Measurements from ENCODE around the gene KPNA6.
A peak's percentile ranks its signal among the peaks of the same experiment; 100 is the strongest.

- TF ChIP-seq RFX5 (IDR thresholded peaks at IDR 0.05; ENCODE audit: low read depth, low read length) (no peak), POLR2A (IDR thresholded peaks at IDR 0.05; ENCODE audit: low read depth, low read length) (no peak), BHLHE40 (IDR thresholded peaks at IDR 0.05; ENCODE audit: low read depth, low read length) (no peak), CTCF (conservative IDR thresholded peaks at IDR 0.05; ENCODE audit: low read depth, low read length) (no peak), CHD1 (IDR thresholded peaks at IDR 0.05; ENCODE audit: low read depth, low read length) (no peak), MXI1 (IDR thresholded peaks at IDR 0.05; ENCODE audit: borderline replicate concordance, low read depth, low read length) (no peak), USF2 (IDR thresholded peaks at IDR 0.05; ENCODE audit: low read depth, low read length) (no peak), MAFK (IDR thresholded peaks at IDR 0.05; ENCODE audit: low read depth, low read length) (peak; percentile 58), ELK1 (IDR thresholded peaks at IDR 0.05; ENCODE audit: borderline replicate concordance, low read depth, low read length) (no peak), RAD21 (IDR thresholded peaks at IDR 0.05; ENCODE audit: low read length) (no peak), RCOR1 (IDR thresholded peaks at IDR 0.05; ENCODE audit: insufficient replicate concordance, low read length) (no peak), FOS (IDR thresholded peaks at IDR 0.05; ENCODE audit: low read depth, low read length) (peak; percentile 61), SMC3 (IDR thresholded peaks at IDR 0.05; ENCODE audit: low read depth, low read length) (peak; percentile 18; the same call in 1 of the 2 replicates), MAZ (IDR thresholded peaks at IDR 0.05; ENCODE audit: borderline replicate concordance, low read depth, low read length) (no peak)
These were observed 43.5 kb downstream of the KPNA6 start for GRCh38 chr1:32151319-32151787.

Measured in IMR-90 (cell line).